Neural progenitor cell (in vitro differentiated cells): ENCODE measurements around the gene P2RX4.

Experiments used
- CTCF ChIP-seq: fragments of 200-600 bp; sonication (generic); IDR thresholded peaks from 2 replicates; pipeline ENCODE4 v1.5.1; 2017; ENCODE audit warnings: antibody characterized with exemption, mild to moderate bottlenecking
- EZH2 ChIP-seq: fragments of 200-600 bp; sonication (generic); IDR thresholded peaks from 2 replicates; pipeline ENCODE4 v1.6.1; 2017; ENCODE audit warnings: antibody characterized with exemption, mild to moderate bottlenecking, moderate library complexity
- EZH2phosphoT487 ChIP-seq: fragments of 200-600 bp; sonication (generic); IDR thresholded peaks from 2 replicates; pipeline ENCODE4 v1.6.1; 2017; ENCODE audit warnings: antibody characterized with exemption

- TF ChIP-seq CTCF (no peak), EZH2 (no peak), EZH2phosphoT487 (no peak)
Observed at GRCh38 chr12:121240062-121240420, 30.1 kb downstream of the P2RX4 start.
